Hypothalamus (tissue), 51 donors: ENCODE data around the gene ARSB.
"Not testable (repeated sequence)": the region's sequence is repeated elsewhere in the genome, so short reads cannot be mapped to it uniquely, and the experiment has no call there.

Experiments
- DNase-seq, 51 donors: peaks; one replicate each; lab custom pipeline; 2025; lab: John Stamatoyannopoulos, UW

ARSB gene

GRCh38 chr5:78851891-78852290, 133.2 kb downstream of the ARSB start:
- DNase-seq: not testable (repeated sequence)

DNA sequence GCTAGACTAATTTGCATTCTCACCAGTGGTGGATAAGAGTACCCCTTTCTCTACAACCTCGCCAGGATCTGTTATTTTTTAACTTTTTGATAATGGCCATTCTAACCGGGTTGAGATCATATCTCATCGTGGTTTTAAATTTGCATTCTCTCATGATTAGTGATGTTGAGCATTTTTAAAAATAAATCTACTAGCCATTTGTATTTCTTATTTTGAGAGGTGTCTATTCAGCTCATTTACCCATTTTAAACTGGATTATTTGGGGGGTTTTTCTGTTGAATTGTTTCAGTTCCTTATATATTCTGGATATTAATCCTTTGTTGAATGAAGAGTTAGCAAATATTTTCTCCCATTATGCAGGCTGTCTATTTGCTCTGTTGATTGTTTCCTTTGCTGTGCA, 139.6 kb downstream of the ARSB start:
- no peak for DNase-seq

DNA sequence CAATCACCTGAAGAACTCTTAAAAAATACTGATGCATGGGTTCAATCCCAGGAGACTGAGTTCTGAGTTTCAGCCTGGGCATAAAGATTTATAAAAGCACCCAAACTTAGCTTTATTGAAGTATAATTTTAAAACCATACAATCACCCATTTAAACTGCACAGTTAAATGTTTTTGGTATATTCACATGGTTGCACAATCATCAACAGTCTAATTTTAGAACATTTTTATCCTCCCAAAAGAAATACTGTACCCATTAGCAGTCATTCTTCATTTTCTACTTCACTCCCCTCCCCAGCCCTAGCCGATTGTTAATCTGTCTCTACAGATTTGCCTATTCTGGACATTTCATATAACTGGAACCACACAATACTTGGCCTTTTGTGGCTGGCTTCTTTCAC, 141.7 kb downstream of the ARSB start:
- no peak for DNase-seq

GRCh38 chr5:78841767-78842166, 143.3 kb downstream of the ARSB start:
- no peak for DNase-seq

DNA sequence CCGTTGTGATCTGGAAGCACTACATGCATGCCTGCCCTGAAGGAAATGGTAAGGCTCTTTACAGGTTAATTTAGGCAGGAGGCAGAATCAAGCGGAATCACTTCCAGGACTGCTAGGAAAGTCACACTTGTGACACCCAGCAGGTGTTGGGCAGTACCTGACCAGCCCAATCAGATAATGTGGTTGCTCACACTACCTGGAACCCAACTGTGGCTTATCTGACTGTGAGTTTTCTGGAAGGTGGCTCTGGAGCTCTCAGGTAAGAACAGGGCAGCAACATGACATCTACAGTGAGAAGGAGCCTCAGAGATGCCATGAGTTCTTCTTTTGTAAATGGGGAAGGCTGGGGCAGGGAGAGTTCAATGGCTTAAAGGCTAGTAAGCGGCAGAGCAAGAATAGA, 146.4 kb downstream of the ARSB start:
- DNase-seq: no peak

DNA sequence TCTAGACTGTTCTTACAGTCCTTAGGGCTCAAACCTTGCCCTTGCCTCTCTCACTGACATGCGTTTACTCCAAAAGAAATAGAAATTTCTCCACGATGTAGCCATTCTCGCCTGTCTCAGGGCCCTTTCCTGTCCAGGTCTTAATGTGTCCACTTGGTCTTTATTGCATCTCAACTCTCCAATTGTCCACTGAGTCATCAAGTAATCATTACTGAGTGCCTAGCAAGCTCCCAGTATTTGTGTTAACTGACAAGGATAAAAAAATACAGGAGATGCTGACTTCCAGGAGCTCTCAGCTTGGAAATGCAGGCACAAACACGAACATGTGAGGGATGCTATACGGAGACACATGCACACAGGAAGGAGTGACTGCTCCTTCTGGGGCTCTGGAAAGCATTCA, 147.3 kb downstream of the ARSB start:
- DNase-seq: no peak

GRCh38 chr5:78835176-78835575, 149.9 kb downstream of the ARSB start:
- no peak for DNase-seq

- DNase-seq: no peak
Observed at GRCh38 chr5:78833284-78833683, 151.8 kb downstream of the ARSB start.

DNA sequence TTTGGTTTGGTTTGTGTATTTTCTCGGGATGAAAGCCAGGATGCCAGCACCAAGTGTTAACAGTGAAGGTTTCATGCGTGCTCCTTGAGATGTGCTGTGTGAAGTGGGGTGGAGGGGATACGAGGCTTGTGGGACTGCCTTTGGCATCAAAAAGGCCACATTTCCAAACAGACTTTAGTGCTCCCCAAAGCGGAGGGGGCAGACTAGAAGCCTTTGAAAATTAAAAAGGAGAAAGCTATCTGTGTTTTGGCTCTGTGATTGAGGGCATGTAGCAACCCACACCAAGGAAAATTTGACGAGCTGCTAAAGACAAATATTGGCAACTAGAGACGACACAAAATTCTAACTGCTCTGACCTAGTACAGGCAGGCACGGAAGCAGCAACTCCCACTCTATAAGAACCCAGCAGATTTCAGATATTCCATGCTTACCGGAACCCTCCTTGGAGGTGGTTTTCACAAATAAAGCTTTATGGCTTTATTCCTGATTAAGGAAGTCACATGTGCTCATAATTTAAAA, 154.5 kb downstream of the ARSB start:
- no peak for DNase-seq

DNA sequence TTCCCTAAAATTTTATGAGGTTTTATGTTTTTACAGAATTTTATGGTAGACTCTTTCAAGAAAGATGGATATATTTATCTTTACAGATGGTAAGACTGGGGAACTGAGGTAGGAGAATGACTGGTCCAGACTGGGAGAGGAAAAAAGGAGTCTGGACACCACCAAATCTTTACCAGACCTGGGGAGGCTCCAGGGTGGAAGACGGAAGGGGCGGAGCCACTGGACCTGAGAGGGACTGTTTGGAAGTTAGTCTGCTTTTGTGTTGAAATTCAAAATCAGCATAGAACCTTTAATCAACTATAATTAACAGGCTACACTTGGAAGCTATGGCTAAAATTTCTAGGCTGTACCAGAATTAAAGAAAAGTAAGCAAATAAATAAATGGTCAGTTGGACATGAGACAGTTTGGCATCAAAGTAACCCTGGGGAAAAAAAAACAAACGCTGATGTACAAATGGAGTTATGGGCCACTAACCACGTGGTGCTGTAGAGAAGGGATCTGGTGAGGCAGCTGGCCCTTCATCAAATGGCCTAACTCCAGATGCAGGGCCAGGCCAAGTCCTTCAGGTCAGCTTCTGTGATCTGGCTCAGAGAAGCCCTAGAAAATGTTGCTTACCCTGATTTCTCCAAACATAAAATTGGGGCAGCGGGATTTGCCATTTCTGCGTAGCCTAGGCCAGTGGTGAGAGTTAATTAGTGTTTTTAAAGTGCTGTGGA, 155.1 kb downstream of the ARSB start:
- peak in 18 of 51 donors; percentile 8 to 45 (median 20) for DNase-seq

DNA sequence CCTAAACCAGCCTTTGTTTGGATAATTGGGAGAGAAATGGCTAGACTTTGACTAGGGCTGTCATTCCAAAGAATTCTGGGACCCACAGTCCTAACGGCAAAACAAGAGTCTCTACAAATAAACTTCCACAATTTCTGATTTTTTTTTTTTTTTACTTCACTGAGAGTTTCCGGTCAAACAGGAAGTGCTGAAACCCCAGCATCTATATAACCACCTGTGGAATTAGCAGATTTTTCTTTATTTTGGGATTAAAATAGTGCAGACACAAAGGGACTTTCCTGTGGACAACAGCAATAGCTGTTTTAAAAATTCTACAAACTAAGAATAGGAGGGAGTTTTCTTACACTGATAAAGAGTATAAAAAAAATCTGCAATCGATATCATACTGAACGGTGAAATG, 157.4 kb downstream of the ARSB start:
- DNase-seq: no peak

GRCh38 chr5:78824831-78825281, 160.3 kb downstream of the ARSB start:
- DNase-seq: no peak

DNA sequence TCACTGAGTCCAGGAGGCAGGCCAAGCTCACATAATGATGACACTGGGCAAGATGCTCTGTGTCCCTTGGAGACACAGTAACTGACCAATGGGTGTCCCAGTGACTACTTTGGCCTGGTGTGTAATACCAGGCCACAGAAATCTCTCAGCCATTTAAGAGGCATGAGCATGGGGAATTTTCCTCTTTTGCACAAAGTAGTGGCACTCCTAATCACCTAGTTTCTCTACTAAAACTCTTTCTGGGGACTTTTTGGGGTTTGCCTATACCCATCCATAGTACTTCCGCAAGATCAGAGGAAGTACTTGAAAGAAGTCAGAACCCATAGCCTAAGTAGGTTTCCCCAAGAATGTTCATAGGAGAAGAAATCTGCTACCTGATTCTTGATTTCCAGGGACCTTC, 161.9 kb downstream of the ARSB start:
- DNase-seq: no peak

GRCh38 chr5:78821536-78822021, 163.5 kb downstream of the ARSB start:
- DNase-seq: no peak

DNA sequence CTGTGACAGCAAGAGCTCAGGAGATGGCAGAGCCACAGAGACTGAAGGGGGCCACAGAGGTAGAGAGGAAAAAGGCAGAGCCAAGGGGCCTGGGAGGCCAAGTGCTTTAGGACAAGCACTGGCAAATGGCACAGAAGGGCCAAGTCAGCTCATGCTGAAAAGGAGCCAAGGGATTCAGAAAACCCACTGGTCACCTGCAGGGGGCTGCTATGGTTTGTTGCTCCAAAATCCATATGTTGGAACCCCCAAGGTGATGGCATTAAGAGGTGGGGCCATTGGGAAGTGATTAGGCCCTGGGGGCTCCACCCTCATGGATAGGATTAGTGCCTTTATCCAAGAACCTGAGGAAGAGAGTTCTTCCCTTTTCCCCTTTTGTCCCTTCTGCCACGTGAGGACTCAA, 165.4 kb downstream of the ARSB start:
- no peak for DNase-seq

DNA sequence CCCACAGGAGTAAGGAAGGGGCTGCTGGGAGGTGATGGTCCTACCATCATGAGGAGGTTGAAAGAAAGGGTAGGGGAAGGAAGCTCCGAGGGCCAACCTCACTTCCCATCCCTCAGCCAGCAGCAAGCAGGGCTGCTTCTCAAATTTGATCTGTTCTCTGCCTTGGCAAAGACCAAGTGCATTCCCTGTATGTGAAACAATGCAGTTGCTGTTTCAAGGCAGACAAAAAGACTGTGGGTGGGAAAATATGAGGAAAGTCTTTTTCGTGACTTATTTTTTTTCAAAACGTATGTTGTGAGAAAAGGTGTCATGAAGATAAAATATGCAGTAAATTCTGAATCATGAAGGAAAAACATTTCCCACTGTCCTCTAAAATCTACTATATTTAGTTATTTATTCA, 165.9 kb downstream of the ARSB start:
- DNase-seq: peak in 2 of 51 donors; percentile 2 to 23

DNA sequence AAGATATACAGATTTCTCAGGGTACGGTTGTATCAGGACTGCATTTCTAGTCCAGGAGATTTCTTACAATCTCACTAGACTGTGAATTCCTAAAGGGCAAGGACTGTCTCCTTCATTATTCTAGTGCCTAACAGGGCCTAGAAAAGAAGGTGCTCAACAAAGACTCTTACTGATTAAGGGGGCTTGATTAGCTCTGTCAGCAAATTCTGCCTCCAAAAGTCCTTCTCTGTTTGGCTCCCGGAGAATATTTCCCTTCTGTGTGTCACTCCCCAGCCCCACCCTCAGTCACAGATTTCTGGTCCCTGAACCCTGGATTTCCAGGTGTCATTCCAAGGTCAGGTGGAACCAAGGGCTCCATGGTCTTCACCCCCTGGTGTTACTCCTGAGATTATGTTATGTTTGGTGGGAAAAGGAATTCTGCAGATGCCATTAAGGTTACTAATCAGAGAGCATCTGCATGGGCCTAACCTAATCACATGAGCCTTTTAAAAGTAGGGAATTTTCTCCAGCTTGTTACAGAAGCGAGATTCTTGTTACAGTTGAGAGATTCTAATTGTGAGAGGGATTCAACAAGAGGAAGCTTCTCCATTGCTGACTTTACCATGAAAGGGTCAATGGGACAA, 168.9 kb downstream of the ARSB start:
- no peak for DNase-seq

DNA sequence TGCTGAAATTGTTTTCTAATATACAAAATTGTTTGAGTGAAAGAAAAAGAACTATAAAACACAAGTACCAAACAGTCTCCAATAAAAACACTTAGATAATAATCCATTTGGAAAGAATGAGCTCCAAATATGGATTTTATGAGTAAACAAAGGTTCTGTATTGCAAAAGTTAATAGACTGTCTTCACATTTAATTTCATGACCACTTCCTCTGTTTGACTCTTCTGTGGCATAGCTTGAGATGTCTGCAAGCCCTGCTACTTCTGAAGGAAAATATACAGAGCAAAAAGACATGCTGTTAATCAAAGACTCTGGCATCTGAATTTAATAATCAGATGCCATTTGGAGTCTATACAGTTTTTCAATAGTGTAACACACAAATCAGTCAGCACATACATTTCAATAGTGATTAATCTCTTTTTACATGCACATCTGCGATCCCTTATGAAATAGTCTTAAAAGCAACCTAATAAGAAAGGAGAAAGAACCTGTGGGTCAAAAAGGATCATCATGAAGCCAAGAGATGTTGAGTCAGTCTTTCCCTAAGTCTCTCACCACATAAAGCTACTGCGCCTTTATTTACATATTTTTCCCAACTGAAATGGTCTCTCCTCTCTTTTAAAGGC, 171.1 kb downstream of the ARSB start:
- DNase-seq: no peak

DNA sequence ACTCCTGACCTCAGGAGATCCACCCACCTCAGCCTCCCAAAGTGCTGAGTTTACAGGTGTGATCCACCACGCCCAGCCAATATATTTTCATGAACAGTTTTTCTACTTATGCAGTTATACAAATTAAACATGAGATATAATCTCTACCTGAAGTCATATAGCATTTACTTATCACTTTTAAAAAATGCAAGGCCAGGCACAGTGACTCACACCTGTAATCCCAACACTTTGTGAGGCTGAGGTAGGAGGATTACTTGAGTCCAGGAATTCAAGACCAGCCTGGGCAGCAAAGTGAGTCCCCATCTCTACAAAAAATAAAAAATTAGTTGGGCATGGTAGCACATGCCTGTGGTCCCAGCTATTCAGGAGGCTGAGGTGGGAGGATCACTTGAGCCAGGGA, 171.8 kb downstream of the ARSB start:
- no peak for DNase-seq

DNA sequence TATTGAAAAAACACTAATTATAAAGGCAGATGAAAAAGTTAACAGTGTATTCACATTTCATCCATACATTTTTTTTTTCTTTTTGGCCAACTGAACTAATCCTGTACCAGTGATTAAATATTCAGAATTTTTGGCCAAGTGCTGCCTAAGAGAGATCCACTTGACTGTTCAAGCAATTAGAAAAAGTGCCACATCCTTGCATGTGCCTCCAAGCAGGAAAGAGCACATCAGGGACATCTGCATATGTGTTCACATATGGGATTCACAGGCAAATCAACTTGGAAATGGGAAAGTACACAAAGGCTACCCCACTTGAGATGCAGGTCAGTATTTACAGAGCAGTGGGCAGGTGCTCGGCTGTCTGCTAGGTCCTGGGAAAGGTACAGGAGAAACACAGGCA, 173.2 kb downstream of the ARSB start:
- DNase-seq: no peak

GRCh38 chr5:78811121-78811817, 173.8 kb downstream of the ARSB start:
- no peak for DNase-seq
